ENCODE results near the gene LYST.
"Not testable (repeated sequence)": the region's sequence is repeated elsewhere in the genome, so short reads cannot be mapped to it uniquely, and the experiment has no call there.

Gene LYST

DNA sequence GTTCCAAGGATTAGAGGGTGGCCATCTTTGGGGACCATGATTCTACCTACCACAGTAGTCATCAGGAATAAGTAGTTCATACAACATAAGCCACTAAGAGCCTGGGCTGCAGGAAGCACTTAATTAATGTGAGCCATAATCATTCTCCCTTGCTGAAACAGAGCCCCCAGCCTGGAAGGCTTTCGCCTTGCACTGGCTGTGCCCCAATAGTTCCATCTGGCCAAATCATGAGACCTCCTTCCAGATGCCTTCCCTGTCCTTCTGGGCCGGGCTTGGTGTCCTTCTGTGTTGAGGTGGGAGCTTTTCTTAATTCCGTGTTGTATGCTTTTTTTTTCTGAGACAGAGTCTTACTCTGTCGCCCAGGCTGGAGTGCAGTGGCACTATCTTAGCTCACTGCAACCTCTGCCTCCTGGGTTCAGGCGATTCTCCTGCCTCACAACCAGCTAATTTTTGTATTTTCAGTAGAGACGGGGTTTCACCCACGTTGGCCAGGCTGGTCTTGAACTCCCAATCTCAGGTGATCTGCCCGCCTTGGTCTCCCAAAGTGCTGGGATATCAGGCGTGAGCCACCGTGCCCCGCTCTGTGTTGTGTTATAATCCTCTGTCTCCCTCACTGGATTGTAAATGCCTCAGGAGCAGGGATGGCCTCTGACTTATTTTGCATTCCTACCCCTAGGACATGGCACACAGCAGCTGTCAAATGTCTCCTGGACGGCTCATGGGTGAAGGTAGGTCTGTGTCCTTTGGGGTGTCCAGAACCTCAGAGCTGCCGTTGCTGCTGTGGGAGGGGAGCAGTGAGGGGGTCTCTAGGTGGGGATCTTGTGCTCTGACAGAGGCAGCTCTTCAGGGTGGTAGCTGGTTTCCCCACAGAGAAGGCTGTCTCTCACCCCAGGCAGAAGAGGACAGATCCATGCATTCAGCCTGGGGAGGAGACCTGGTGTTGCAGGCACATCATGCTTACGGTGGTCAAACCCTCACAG, 227.2 kb downstream of the LYST start:
- DNase-seq (ENCODE audit: low read depth in 2 of 2) = no peak
- no peak overlapping the region for H3K4me3 ChIP-seq (replicated peaks in 1 of 2; ENCODE audit: low read depth in 2 of 2, low read length in 2 of 2)
- TF ChIP-seq, protein P1, sequence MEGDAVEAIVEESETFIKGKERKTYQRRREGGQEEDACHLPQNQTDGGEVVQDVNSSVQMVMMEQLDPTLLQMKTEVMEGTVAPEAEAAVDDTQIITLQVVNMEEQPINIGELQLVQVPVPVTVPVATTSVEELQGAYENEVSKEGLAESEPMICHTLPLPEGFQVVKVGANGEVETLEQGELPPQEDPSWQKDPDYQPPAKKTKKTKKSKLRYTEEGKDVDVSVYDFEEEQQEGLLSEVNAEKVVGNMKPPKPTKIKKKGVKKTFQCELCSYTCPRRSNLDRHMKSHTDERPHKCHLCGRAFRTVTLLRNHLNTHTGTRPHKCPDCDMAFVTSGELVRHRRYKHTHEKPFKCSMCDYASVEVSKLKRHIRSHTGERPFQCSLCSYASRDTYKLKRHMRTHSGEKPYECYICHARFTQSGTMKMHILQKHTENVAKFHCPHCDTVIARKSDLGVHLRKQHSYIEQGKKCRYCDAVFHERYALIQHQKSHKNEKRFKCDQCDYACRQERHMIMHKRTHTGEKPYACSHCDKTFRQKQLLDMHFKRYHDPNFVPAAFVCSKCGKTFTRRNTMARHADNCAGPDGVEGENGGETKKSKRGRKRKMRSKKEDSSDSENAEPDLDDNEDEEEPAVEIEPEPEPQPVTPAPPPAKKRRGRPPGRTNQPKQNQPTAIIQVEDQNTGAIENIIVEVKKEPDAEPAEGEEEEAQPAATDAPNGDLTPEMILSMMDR (IDR thresholded peaks at IDR 0.05; ENCODE audit: low read depth, low read length) = no peak

DNA sequence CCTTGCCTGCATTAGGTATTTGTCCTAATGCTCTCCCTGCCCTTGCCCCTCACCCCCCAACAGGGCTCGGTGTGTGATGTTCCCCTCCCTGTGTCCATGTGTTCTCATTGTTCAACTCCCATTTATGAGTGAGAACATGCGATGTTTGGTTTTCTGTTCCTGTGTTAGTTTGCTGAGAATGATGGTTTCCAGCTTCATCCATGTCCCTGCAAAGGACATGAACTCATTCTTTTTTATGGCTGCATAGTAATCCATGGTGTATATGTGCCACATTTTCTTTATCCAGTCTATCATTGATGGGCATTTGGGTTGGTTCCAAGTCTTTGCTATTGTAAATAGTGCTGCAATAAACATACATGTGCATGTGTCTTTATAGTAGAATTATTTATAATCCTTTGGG, 228.1 kb downstream of the LYST start:
- H3K4me3 ChIP-seq (replicated peaks in 1 of 2; ENCODE audit: low read depth in 2 of 2, low read length in 2 of 2); DNase-seq (ENCODE audit: low read depth in 2 of 2): not testable (repeated sequence)

DNA sequence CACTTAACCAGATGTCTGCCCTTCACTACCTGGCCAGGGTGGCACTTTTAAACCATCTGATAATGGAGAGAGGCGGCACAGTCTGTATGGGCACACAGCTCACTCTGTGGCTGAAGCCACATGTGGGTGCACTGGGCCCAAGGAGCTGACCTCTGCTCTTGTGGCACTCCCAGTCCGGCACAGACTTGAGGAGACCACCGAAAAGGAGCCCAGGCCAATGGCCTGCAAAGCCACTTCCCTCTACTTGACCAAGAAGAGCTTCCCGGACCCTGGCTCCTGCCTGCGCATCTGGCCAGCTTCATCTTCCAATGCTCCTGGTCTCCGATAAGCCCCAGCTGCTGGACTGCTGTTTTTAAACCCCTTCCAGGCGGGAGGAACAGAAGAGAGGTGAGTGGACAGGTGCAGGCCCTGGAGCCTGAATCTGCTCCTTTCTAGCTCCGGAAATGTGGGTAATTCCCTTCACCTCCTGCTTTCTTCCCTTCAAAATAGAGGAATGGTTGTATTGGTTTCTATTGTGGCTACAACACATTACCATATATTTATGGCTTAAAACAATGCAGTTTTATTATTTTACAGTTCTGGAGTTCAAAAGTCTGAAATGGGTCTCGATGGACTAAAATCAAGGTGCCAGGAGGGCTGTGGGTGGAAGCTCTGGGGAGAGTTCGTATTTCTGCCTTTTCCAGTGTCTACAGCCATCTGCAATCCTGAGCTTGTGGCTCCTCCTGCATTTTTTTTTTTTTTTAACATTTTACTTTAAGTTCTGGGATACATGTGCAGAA, 228.8 kb downstream of the LYST start:
- no peak for DNase-seq (ENCODE audit: low read depth in 2 of 2)
- H3K4me3 ChIP-seq (replicated peaks in 1 of 2; ENCODE audit: low read depth in 2 of 2, low read length in 2 of 2) = no peak overlapping the region
- TF ChIP-seq, protein P1 (IDR thresholded peaks at IDR 0.05; ENCODE audit: low read depth, low read length) = no peak

GRCh38 chr1:235635938-235636662, 230.6 kb downstream of the LYST start:
- no peak overlapping the region for H3K4me3 ChIP-seq (replicated peaks in 1 of 2; ENCODE audit: low read depth in 2 of 2, low read length in 2 of 2)
- DNase-seq (ENCODE audit: low read depth in 2 of 2) = no peak
- TF ChIP-seq, protein P1 (IDR thresholded peaks at IDR 0.05; ENCODE audit: low read depth, low read length) = no peak

- peak overlapping the region; percentile 13 to 30 for H3K4me3 ChIP-seq (replicated peaks in 1 of 2; ENCODE audit: low read depth in 2 of 2, low read length in 2 of 2)
- TF ChIP-seq, protein P1 (IDR thresholded peaks at IDR 0.05; ENCODE audit: low read depth, low read length) = no peak
- peak; percentile 69 to 83 for DNase-seq (ENCODE audit: low read depth in 2 of 2)
Measured at GRCh38 chr1:235632506-235633401, 234.0 kb downstream of the LYST start.

DNA sequence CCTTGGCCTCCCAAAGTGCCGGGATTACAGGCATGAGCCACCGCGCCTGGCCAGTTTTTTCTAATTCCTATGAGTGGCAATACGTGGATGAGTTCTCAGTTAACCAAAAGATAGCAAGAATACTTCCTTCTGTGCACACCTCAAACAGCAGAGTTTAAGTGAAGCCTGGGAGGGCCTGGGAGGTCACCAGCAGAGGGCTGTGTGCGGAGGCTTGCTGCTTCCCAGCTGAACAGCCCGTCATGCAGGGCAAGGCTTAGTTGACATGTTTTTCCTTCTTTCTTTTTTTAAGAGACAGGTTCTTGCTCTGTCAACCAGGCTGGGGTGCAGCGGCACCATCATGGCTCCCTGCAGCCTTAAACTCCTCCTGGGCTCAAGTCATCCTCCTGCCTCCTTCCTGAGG, 234.9 kb downstream of the LYST start:
- H3K4me3 ChIP-seq (replicated peaks in 1 of 2; ENCODE audit: low read depth in 2 of 2, low read length in 2 of 2) = no peak overlapping the region
- TF ChIP-seq, protein P1 (IDR thresholded peaks at IDR 0.05; ENCODE audit: low read depth, low read length) = no peak
- DNase-seq (ENCODE audit: low read depth in 2 of 2) = no peak
